OCI-LY3 (cell line): ENCODE results near the gene PPT2.

Source experiments
- H2AFZ ChIP-seq: fragments of 200-600, 300-600 bp; shearing (Covaris generic); 2 replicates; pipeline ENCODE4 v1.6.0; 2014; ENCODE audit warnings: antibody characterized with exemption, low read depth, low read length
- H3K27ac ChIP-seq: fragments of 200-600, 300-600 bp; sonication (generic); 2 replicates; pipeline ENCODE4 v1.5.1; 2014; ENCODE audit warnings: mild to moderate bottlenecking, low read length, moderate library complexity, mixed read lengths
- H3K27me3 ChIP-seq: fragments of 200-600, 300-600 bp; sonication (generic); 2 replicates; pipeline ENCODE4 v1.6.1; 2014; ENCODE audit warnings: low read depth, low read length, mixed read lengths
- H3K36me3 ChIP-seq: fragments of 200-600, 300-600 bp; sonication (generic); replicated peaks from 2 replicates; pipeline ENCODE3; 2014; ENCODE audit warnings: low read depth, low read length, mixed read lengths
- H3K4me1 ChIP-seq: fragments of 300-600, 200-600 bp; sonication (generic); 2 replicates; pipeline ENCODE4 v1.6.1; 2014; ENCODE audit warnings: low read length, mixed read lengths
- H3K4me2 ChIP-seq: fragments of 200-600, 300-600 bp; sonication (generic); 2 replicates; pipeline ENCODE4 v1.6.1; 2014; ENCODE audit warnings: low read length, mixed read lengths
- H3K4me3 ChIP-seq: fragments of 300-600, 200-600 bp; sonication (generic); 2 replicates; pipeline ENCODE4 v1.5.1; 2014; ENCODE audit warnings: antibody characterized with exemption, mild to moderate bottlenecking, low read length, moderate library complexity
- H3K79me2 ChIP-seq: fragments of 300-600, 200-600 bp; shearing (Covaris generic); 2 replicates; pipeline ENCODE4 v1.6.1; 2014; ENCODE audit warnings: mild to moderate bottlenecking, low read length, mixed read lengths
- H3K9ac ChIP-seq: fragments of 300-600, 200-600 bp; shearing (Covaris generic); 2 replicates; pipeline ENCODE4 v1.6.0; 2014; ENCODE audit warnings: mild to moderate bottlenecking, low read length, moderate library complexity
- H3K9me3 ChIP-seq: fragments of 200-600, 300-600 bp; shearing (Covaris generic); 2 replicates; pipeline ENCODE4 v1.6.1; 2014; ENCODE audit warnings: low read length, mixed read lengths; ENCODE audit not compliant: insufficient read depth
- H4K20me1 ChIP-seq: fragments of 200-600, 300-600 bp; sonication (generic); 2 replicates; pipeline ENCODE4 v1.6.1; 2016; ENCODE audit warnings: low read length, mixed read lengths; ENCODE audit not compliant: insufficient read depth
- CTCF ChIP-seq: fragments of 200-600, 300-600 bp; sonication (generic); IDR thresholded peaks from 2 replicates; pipeline ENCODE4 v1.5.1; 2014; ENCODE audit warnings: antibody characterized with exemption, low read length, low read depth
- EZH2phosphoT487 ChIP-seq: fragments of 200-600 bp; shearing (Covaris generic); IDR thresholded peaks from 2 replicates; pipeline ENCODE4 v1.6.1; 2018; ENCODE audit warnings: antibody characterized with exemption, mixed run types, low read depth

PPT2 gene

DNA sequence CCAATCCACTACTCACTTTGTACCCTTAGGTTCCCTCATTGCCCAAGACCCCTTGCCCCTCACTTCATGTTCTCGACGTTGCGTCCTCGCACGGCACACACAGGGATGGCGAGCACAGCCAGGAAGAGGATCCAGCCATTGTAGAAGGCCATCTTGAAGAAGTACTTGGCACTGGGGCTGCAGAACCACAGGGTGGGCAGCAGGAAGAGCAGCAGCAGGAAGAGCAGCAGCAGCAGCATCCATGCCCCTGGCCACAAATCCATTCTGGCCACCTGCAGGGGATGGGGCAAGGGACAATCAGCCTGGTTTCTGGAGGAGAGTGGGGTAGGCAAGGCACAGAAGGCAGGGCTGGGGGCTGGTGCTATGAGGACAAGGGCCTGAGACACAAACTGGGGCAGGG, 17.3 kb downstream of the PPT2 start:
- H3K36me3 ChIP-seq = no peaks in the 10 kb centered on the region
- no peak overlapping the region for H3K9ac ChIP-seq
- no peaks in the 10 kb centered on the region for H4K20me1 ChIP-seq
- H3K4me2 ChIP-seq = no peak overlapping the region
- no peak overlapping the region for H3K4me3 ChIP-seq
- TF ChIP-seq CTCF = no peak
- TF ChIP-seq EZH2phosphoT487 = no peak
- H2AFZ ChIP-seq = no peak overlapping the region
- H3K27ac ChIP-seq = no peak overlapping the region
- peaks cover 14% of the 10 kb centered on the region for H3K4me1 ChIP-seq
- no peaks in the 10 kb centered on the region for H3K27me3 ChIP-seq
- H3K9me3 ChIP-seq = no peaks in the 10 kb centered on the region
- peaks cover 13% of the 10 kb centered on the region for H3K79me2 ChIP-seq

DNA sequence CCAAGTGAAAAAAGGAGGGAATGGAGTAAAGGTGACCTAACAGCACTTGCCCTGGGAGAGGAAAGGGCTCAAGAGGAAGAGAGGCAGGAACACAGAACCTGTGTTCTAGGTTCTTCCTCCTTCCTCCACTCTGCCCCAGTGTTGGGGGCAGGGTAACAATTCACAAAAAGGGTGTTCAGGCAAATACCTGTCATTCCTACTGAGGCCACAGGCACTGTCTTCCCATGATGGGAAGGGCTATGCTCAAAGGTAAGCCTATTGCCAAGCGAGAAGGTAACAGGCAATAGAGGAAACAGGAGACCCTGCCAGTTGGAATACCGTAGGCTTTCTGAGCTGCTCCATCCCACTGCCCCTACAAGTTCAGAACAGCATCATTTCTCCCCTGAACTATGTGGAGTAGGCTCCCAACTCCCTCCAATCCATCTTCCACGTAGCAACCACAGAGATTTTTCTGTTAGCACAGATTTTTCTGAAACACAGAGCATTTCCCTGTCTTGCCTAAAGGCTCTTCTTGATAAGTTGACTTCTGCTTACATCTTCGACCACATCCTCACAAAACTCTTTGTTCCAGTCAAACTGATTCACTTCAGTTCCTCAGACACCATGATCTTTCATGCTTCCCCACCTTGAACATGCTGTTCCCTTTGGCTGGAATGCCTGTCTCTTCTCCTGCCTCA, 19.2 kb downstream of the PPT2 start:
- H3K79me2 ChIP-seq = peaks cover 17% of the 10 kb centered on the region
- no peaks in the 10 kb centered on the region for H3K36me3 ChIP-seq
- no peak overlapping the region for H3K9ac ChIP-seq

GRCh38 chr6:32174416-32174815, 20.5 kb downstream of the PPT2 start:
- Histone ChIP-seq H3K9me3 (no peaks in the 10 kb centered on the region), H3K9ac (no peak overlapping the region), H3K79me2 (peaks cover 26% of the 10 kb centered on the region), H2AFZ (no peak overlapping the region), H3K27ac (no peak overlapping the region), H3K27me3 (no peaks in the 10 kb centered on the region), H3K4me3 (no peak overlapping the region), H4K20me1 (no peaks in the 10 kb centered on the region), H3K4me2 (0 out of 2 replicates have a peak overlapping the region, but pooled peaks have one; percentile 93), H3K4me1 (peaks cover 20% of the 10 kb centered on the region), H3K36me3 (no peaks in the 10 kb centered on the region)
- no peak for TF ChIP-seq CTCF
- TF ChIP-seq EZH2phosphoT487 = no peak

More for the DNA sequence above, 19.2 kb downstream of the PPT2 start:
- H3K27ac ChIP-seq = no peak overlapping the region
- H3K4me1 ChIP-seq = peaks cover 20% of the 10 kb centered on the region
- H2AFZ ChIP-seq = no peak overlapping the region
- no peaks in the 10 kb centered on the region for H3K9me3 ChIP-seq
- TF ChIP-seq EZH2phosphoT487 (no peak), CTCF (no peak)
- H4K20me1 ChIP-seq = no peaks in the 10 kb centered on the region
- H3K4me2 ChIP-seq = no peak overlapping the region
- no peak overlapping the region for H3K4me3 ChIP-seq
- H3K27me3 ChIP-seq = no peaks in the 10 kb centered on the region

- peaks cover 22% of the 10 kb centered on the region for H3K4me1 ChIP-seq
- no peaks in the 10 kb centered on the region for H3K36me3 ChIP-seq
- H3K4me2 ChIP-seq = peak overlapping the region; percentile 93
- H3K27ac ChIP-seq = peak overlapping the region; percentile 40
- H3K27me3 ChIP-seq = no peaks in the 10 kb centered on the region
- H3K9ac ChIP-seq = peak overlapping the region; percentile 96
- no peak for TF ChIP-seq EZH2phosphoT487
- TF ChIP-seq CTCF = no peak
- H2AFZ ChIP-seq = no peak overlapping the region
- peak overlapping the region; percentile 99 for H3K4me3 ChIP-seq
- no peaks in the 10 kb centered on the region for H4K20me1 ChIP-seq
- H3K9me3 ChIP-seq = no peaks in the 10 kb centered on the region
- H3K79me2 ChIP-seq = peaks cover 26% of the 10 kb centered on the region
Measured at GRCh38 chr6:32175322-32175710, 21.4 kb downstream of the PPT2 start.
